Measurements from ENCODE around the gene DHRS3.

DHRS3 gene

GRCh38 chr1:12588695-12589094, 29.3 kb downstream of the DHRS3 start:
- Histone ChIP-seq H2BK5ac (ENCODE audit: low read depth, low read length, poor library complexity, severe bottlenecking) (no peak overlapping the region), H3K27ac (ENCODE audit: low read length, poor library complexity, severe bottlenecking) (no peak overlapping the region), H3K27me3 (ENCODE audit: control insufficient read depth in 1 of 2, insufficient read depth in 1 of 2, low read length in 2 of 2) (peaks cover 0 to 18% of the 10 kb centered on the region in 2 experiments), H3K4me3 (ENCODE audit: insufficient read depth in 1 of 2, low read depth in 1 of 2, low read length in 2 of 2) (no peak overlapping the region), H3K4me2 (ENCODE audit: low read length, poor library complexity, severe bottlenecking) (no peak overlapping the region), H2BK12ac (ENCODE audit: low read length in 2 of 2) (no peak overlapping the region), H3K23ac (ENCODE audit: low read length in 2 of 2) (no peak overlapping the region), H3K4ac (ENCODE audit: low read depth in 1 of 2, low read length in 2 of 2) (no peak overlapping the region), H4K8ac (ENCODE audit: low read length) (no peak overlapping the region), H3K36me3 (ENCODE audit: control insufficient read depth in 1 of 2, insufficient read depth in 2 of 2, low read depth in 1 of 2, low read length in 2 of 2) (peaks cover 0 to 5% of the 10 kb centered on the region in 2 experiments), H3K9me3 (ENCODE audit: control insufficient read depth, low read length) (no peaks in the 10 kb centered on the region), H3K79me1 (replicated peaks; ENCODE audit: low read length, poor library complexity, severe bottlenecking) (no peaks in the 10 kb centered on the region), H4K91ac (ENCODE audit: low read length) (no peak overlapping the region), H2AK5ac (ENCODE audit: low read length, severe bottlenecking) (no peak overlapping the region), H3K14ac (ENCODE audit: low read length in 2 of 2) (no peak overlapping the region), H2AFZ (ENCODE audit: low read depth, low read length) (no peak overlapping the region), H3K9ac (ENCODE audit: low read length) (no peak overlapping the region), H2BK15ac (ENCODE audit: low read depth, poor library complexity, severe bottlenecking) (no peak overlapping the region), H2BK120ac (ENCODE audit: low read depth, low read length) (no peak overlapping the region), H3K18ac (ENCODE audit: low read depth in 1 of 2, low read length in 2 of 2) (no peak overlapping the region), H3K4me1 (ENCODE audit: control insufficient read depth, insufficient read depth, low read depth, low read length) (peaks cover 3% of the 10 kb centered on the region)
- 89% methylated on average over 8 of the region's 8 CpGs for WGBS
- DNase-seq, result no peak

GRCh38 chr1:12587981-12588640, 29.9 kb downstream of the DHRS3 start:
- Histone ChIP-seq H3K4me2 (ENCODE audit: low read length, poor library complexity, severe bottlenecking) (no peak overlapping the region), H4K91ac (ENCODE audit: low read length) (no peak overlapping the region), H4K8ac (ENCODE audit: low read length) (no peak overlapping the region), H3K9me3 (ENCODE audit: control insufficient read depth, low read length) (no peaks in the 10 kb centered on the region), H3K4ac (ENCODE audit: low read depth in 1 of 2, low read length in 2 of 2) (no peak overlapping the region), H3K27me3 (ENCODE audit: control insufficient read depth in 1 of 2, insufficient read depth in 1 of 2, low read length in 2 of 2) (peaks cover 0 to 16% of the 10 kb centered on the region in 2 experiments), H3K18ac (ENCODE audit: low read depth in 1 of 2, low read length in 2 of 2) (no peak overlapping the region), H3K79me1 (replicated peaks; ENCODE audit: low read length, poor library complexity, severe bottlenecking) (no peaks in the 10 kb centered on the region), H3K23ac (ENCODE audit: low read length in 2 of 2) (no peak overlapping the region), H3K14ac (ENCODE audit: low read length in 2 of 2) (no peak overlapping the region), H3K4me1 (ENCODE audit: control insufficient read depth, insufficient read depth, low read depth, low read length) (peaks cover 3% of the 10 kb centered on the region), H3K36me3 (ENCODE audit: control insufficient read depth in 1 of 2, insufficient read depth in 2 of 2, low read depth in 1 of 2, low read length in 2 of 2) (peaks cover 0 to 5% of the 10 kb centered on the region in 2 experiments), H2AK5ac (ENCODE audit: low read length, severe bottlenecking) (no peak overlapping the region), H2BK15ac (ENCODE audit: low read depth, poor library complexity, severe bottlenecking) (no peak overlapping the region), H3K9ac (ENCODE audit: low read length) (no peak overlapping the region), H3K27ac (ENCODE audit: low read length, poor library complexity, severe bottlenecking) (no peak overlapping the region), H2BK5ac (ENCODE audit: low read depth, low read length, poor library complexity, severe bottlenecking) (no peak overlapping the region), H2BK120ac (ENCODE audit: low read depth, low read length) (no peak overlapping the region), H2BK12ac (ENCODE audit: low read length in 2 of 2) (no peak overlapping the region), H3K4me3 (ENCODE audit: insufficient read depth in 1 of 2, low read depth in 1 of 2, low read length in 2 of 2) (no peak overlapping the region), H2AFZ (ENCODE audit: low read depth, low read length) (no peak overlapping the region)
- WGBS, result 81% methylated on average over 7 of the region's 7 CpGs
- peak; percentile 16 for DNase-seq

DNA sequence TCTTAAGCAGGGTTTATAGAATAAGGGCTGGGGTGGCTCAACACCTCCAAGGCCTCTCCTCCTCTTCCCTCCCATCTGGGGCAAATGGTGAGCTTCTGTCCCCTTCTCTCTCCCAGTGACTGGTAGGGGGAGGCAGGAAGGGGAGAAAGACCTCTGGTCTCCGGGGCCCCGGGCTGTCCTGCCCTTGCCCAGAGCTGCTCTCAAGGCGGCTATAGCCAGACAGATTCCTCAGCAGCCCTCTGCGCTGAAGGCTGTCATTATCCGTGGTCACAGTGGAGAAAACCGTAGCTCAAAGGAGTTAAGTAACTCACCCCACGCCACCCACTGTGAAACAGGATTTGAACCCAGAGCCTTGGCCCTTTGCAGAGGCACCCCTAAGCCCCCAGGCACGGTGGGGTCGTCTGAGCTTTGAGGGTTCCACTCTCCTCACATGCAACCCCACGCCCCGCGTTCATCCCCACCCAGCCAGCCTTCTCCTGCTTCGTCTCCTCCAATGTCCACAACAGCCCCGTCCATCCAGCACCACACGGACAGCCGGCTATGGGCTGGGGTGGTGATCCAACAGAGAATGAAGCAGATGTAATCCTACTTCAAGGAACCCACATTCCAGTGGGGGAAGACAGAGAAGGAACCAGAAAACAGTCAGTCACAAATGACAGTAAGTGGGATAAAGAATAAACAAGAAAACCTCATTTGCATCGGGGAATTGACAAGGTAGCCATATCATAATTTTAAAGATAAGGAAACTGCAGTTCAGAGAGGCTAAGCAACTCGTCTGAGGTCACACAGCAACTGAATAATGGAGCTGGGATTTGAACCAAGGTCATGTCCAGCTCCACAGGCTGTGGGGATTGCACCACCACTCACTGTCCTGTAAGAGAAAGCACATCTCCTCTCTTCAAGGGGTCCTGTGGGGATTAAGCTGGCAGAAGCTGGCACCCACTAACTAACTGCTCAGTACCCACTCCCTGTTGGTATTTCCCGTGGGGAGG, 31.8 kb downstream of the DHRS3 start:
- H4K8ac ChIP-seq (ENCODE audit: low read length), result no peak overlapping the region
- no peak overlapping the region for H3K4me2 ChIP-seq (ENCODE audit: low read length, poor library complexity, severe bottlenecking)
- no peak overlapping the region for H3K18ac ChIP-seq (ENCODE audit: low read depth in 1 of 2, low read length in 2 of 2)

DNA sequence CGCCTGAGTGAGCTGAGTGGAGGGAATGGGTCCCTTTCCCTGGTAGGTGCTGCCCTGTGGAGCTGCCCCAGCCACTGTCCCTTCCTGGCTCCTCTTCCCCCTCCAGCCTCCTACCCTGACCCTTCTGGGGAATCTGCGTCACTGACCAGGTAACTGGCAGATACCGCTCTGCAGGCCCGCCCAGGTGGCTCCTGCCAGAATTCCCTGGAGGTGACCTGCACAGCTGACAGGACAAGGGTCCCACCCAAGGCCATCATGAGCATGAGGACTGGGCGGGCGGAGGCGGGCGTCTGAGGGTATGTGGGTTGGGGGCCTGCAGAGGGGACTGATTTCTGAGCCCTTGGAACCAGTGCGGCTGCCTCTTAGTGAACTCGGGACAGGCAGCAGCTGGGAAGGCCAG, 32.5 kb downstream of the DHRS3 start:
- Histone ChIP-seq H2AK5ac (ENCODE audit: low read length, severe bottlenecking) (no peak overlapping the region), H3K4me3 (ENCODE audit: insufficient read depth in 1 of 2, low read depth in 1 of 2, low read length in 2 of 2) (no peak overlapping the region), H2BK15ac (ENCODE audit: low read depth, poor library complexity, severe bottlenecking) (no peak overlapping the region), H4K8ac (ENCODE audit: low read length) (no peak overlapping the region), H3K36me3 (ENCODE audit: control insufficient read depth in 1 of 2, insufficient read depth in 2 of 2, low read depth in 1 of 2, low read length in 2 of 2) (peaks cover 0 to 5% of the 10 kb centered on the region in 2 experiments), H3K9ac (ENCODE audit: low read length) (no peak overlapping the region), H3K23ac (ENCODE audit: low read length in 2 of 2) (no peak overlapping the region), H3K4me1 (ENCODE audit: control insufficient read depth, insufficient read depth, low read depth, low read length) (peaks cover 5% of the 10 kb centered on the region), H3K18ac (ENCODE audit: low read depth in 1 of 2, low read length in 2 of 2) (no peak overlapping the region), H3K9me3 (ENCODE audit: control insufficient read depth, low read length) (no peaks in the 10 kb centered on the region), H2BK120ac (ENCODE audit: low read depth, low read length) (no peak overlapping the region), H2AFZ (ENCODE audit: low read depth, low read length) (no peak overlapping the region), H2BK12ac (ENCODE audit: low read length in 2 of 2) (no peak overlapping the region), H2BK5ac (ENCODE audit: low read depth, low read length, poor library complexity, severe bottlenecking) (no peak overlapping the region), H3K79me1 (replicated peaks; ENCODE audit: low read length, poor library complexity, severe bottlenecking) (no peaks in the 10 kb centered on the region), H3K4me2 (ENCODE audit: low read length, poor library complexity, severe bottlenecking) (no peak overlapping the region), H3K14ac (ENCODE audit: low read length in 2 of 2) (no peak overlapping the region), H3K27ac (ENCODE audit: low read length, poor library complexity, severe bottlenecking) (no peak overlapping the region), H3K27me3 (ENCODE audit: control insufficient read depth in 1 of 2, insufficient read depth in 1 of 2, low read length in 2 of 2) (peaks cover 0 to 10% of the 10 kb centered on the region in 2 experiments), H4K91ac (ENCODE audit: low read length) (no peak overlapping the region), H3K4ac (ENCODE audit: low read depth in 1 of 2, low read length in 2 of 2) (no peak overlapping the region)
- WGBS, result 95% methylated on average over 10 of the region's 10 CpGs
- no peak for DNase-seq

More for the DNA sequence above, 31.8 kb downstream of the DHRS3 start:
- H2AK5ac ChIP-seq (ENCODE audit: low read length, severe bottlenecking), result no peak overlapping the region
- H3K79me1 ChIP-seq (replicated peaks; ENCODE audit: low read length, poor library complexity, severe bottlenecking), result no peaks in the 10 kb centered on the region
- no peak overlapping the region for H3K23ac ChIP-seq (ENCODE audit: low read length in 2 of 2)
- no peak overlapping the region for H3K4me3 ChIP-seq (ENCODE audit: insufficient read depth in 1 of 2, low read depth in 1 of 2, low read length in 2 of 2)
- no peak for DNase-seq
- H2BK120ac ChIP-seq (ENCODE audit: low read depth, low read length), result no peak overlapping the region
- no peak overlapping the region for H3K4ac ChIP-seq (ENCODE audit: low read depth in 1 of 2, low read length in 2 of 2)
- H3K36me3 ChIP-seq (ENCODE audit: control insufficient read depth in 1 of 2, insufficient read depth in 2 of 2, low read depth in 1 of 2, low read length in 2 of 2), result peaks cover 0 to 5% of the 10 kb centered on the region in 2 experiments
- H3K9me3 ChIP-seq (ENCODE audit: control insufficient read depth, low read length), result no peaks in the 10 kb centered on the region
- H3K4me1 ChIP-seq (ENCODE audit: control insufficient read depth, insufficient read depth, low read depth, low read length), result peaks cover 5% of the 10 kb centered on the region
- H3K9ac ChIP-seq (ENCODE audit: low read length), result no peak overlapping the region
- H3K27me3 ChIP-seq (ENCODE audit: control insufficient read depth in 1 of 2, insufficient read depth in 1 of 2, low read length in 2 of 2), result peaks cover 0 to 12% of the 10 kb centered on the region in 2 experiments
- no peak overlapping the region for H2BK5ac ChIP-seq (ENCODE audit: low read depth, low read length, poor library complexity, severe bottlenecking)
- H3K27ac ChIP-seq (ENCODE audit: low read length, poor library complexity, severe bottlenecking), result no peak overlapping the region
- no peak overlapping the region for H4K91ac ChIP-seq (ENCODE audit: low read length)
- H2BK12ac ChIP-seq (ENCODE audit: low read length in 2 of 2), result no peak overlapping the region
- H3K14ac ChIP-seq (ENCODE audit: low read length in 2 of 2), result no peak overlapping the region
- H2BK15ac ChIP-seq (ENCODE audit: low read depth, poor library complexity, severe bottlenecking), result no peak overlapping the region
- no peak overlapping the region for H2AFZ ChIP-seq (ENCODE audit: low read depth, low read length)
- WGBS, result 86% methylated on average over 16 of the region's 19 CpGs
